Measurements from ENCODE around the gene NUBP2.

DNA sequence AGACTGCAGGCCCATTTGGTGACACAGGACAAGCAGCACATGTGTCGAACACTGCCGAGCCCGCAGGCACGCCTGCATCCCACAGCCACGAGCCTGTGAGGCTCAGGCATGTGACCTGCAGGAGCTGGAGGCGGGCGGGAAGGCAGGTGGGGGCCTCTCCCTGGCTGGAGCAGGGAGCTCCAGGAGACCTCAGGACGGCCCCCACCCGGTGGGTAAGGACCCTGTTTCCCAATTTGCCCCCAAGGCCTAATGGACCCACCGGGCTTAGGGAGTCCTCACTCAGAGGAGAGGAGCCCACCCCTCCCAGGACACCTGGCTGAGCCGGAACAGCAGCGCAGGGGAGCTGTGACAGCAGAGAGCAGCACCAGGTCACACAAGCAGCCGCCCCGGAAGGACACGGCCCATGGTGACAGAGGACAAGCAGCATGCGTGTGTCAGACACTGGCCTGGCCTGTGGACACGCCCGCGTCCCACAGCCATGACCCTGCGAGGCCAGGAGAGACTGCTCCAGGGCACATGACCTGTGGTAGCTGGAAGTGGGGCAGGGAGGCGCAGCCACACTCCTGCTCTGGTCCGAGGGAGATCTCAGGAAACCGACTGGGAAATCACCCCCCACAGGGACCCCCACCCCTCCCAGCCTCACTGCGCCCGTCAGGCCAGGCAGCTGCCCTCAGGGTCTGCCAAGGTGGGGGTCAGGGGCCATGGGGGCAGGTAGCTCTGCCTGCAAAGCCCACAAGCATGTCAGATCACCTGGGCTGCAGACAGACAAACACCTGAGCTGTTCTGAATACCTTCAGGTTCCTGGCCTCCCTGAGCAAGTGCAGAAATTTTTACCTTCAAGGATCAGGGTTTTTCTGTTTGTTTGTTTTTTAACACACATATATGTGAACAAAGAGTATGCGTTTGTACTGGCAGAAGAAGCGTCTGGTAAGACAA is 2.8 kb upstream of the NUBP2 start:
- TF ChIP-seq, protein P1, sequence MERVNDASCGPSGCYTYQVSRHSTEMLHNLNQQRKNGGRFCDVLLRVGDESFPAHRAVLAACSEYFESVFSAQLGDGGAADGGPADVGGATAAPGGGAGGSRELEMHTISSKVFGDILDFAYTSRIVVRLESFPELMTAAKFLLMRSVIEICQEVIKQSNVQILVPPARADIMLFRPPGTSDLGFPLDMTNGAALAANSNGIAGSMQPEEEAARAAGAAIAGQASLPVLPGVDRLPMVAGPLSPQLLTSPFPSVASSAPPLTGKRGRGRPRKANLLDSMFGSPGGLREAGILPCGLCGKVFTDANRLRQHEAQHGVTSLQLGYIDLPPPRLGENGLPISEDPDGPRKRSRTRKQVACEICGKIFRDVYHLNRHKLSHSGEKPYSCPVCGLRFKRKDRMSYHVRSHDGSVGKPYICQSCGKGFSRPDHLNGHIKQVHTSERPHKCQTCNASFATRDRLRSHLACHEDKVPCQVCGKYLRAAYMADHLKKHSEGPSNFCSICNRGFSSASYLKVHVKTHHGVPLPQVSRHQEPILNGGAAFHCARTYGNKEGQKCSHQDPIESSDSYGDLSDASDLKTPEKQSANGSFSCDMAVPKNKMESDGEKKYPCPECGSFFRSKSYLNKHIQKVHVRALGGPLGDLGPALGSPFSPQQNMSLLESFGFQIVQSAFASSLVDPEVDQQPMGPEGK (CRISPR knock-in tag; IDR thresholded peaks at IDR 0.05; ENCODE audit: borderline replicate concordance): no peak
- TF ChIP-seq SNAI2 (CRISPR knock-in tag; IDR thresholded peaks at IDR 0.05) (no peak), TOX (CRISPR knock-in tag; IDR thresholded peaks at IDR 0.05; ENCODE audit: borderline replicate concordance) (no peak), ZC3H10 (CRISPR knock-in tag; IDR thresholded peaks at IDR 0.05) (no peak), ZFP3 (CRISPR knock-in tag; IDR thresholded peaks at IDR 0.05) (no peak), PPARA (CRISPR knock-in tag; IDR thresholded peaks at IDR 0.05; ENCODE audit: borderline replicate concordance) (no peak), BACH2 (CRISPR knock-in tag; IDR thresholded peaks at IDR 0.05; ENCODE audit: borderline replicate concordance) (no peak), ARNTL (CRISPR knock-in tag; IDR thresholded peaks at IDR 0.05; ENCODE audit: borderline replicate concordance, low read depth) (no peak), ZFP30 (CRISPR knock-in tag; IDR thresholded peaks at IDR 0.05) (no peak), CSDC2 (CRISPR knock-in tag; IDR thresholded peaks at IDR 0.05) (no peak), OSR1 (CRISPR knock-in tag; IDR thresholded peaks at IDR 0.05) (no peak), RARB (CRISPR knock-in tag; IDR thresholded peaks at IDR 0.05) (no peak)
- TF ChIP-seq, protein P2, sequence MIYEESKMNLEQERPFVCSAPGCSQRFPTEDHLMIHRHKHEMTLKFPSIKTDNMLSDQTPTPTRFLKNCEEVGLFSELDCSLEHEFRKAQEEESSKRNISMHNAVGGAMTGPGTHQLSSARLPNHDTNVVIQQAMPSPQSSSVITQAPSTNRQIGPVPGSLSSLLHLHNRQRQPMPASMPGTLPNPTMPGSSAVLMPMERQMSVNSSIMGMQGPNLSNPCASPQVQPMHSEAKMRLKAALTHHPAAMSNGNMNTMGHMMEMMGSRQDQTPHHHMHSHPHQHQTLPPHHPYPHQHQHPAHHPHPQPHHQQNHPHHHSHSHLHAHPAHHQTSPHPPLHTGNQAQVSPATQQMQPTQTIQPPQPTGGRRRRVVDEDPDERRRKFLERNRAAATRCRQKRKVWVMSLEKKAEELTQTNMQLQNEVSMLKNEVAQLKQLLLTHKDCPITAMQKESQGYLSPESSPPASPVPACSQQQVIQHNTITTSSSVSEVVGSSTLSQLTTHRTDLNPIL (CRISPR knock-in tag; IDR thresholded peaks at IDR 0.05; ENCODE audit: low read depth): no peak
